ENCODE measurements around the gene PLPP4.

The PLPP4 gene

GRCh38 chr10:120453319-120453718 lies 3.7 kb upstream of the PLPP4 start:
- no peaks in the 10 kb centered on the region for H3K4me1 ChIP-seq (ENCODE audit: low read length)
- no peak overlapping the region for H3K4me2 ChIP-seq (ENCODE audit: low read depth, low read length)
- no peak for DNase-seq
- no peaks in the 10 kb centered on the region for H3K27me3 ChIP-seq (replicated peaks; ENCODE audit: insufficient read depth, low read length)
- no peak overlapping the region for H3K27ac ChIP-seq (ENCODE audit: low read length)
- TF ChIP-seq EZH2 (optimal IDR thresholded peaks at IDR 0.05; ENCODE audit: low read depth, low read length) = no peak
- TF ChIP-seq CTCF (IDR thresholded peaks at IDR 0.05; ENCODE audit: low read length) = no peak
- no peak for TF ChIP-seq EZH2phosphoT487 (IDR thresholded peaks at IDR 0.05; ENCODE audit: low read length)
- no peaks in the 10 kb centered on the region for H3F3A ChIP-seq (ENCODE audit: insufficient read depth, low read length)
- no peaks in the 10 kb centered on the region for H3K9me3 ChIP-seq (replicated peaks; ENCODE audit: insufficient read depth, low read length)
- H4K20me1 ChIP-seq (ENCODE audit: insufficient read depth, low read length) = no peaks in the 10 kb centered on the region
- no peaks in the 10 kb centered on the region for H3K9me2 ChIP-seq (replicated peaks; ENCODE audit: insufficient read depth, low read length)
- no peak overlapping the region for H2AFZ ChIP-seq (ENCODE audit: low read length)
- no peaks in the 10 kb centered on the region for H3K79me2 ChIP-seq (ENCODE audit: low read length)
- no peak overlapping the region for H3K9ac ChIP-seq (ENCODE audit: low read length)
- H3K36me3 ChIP-seq (replicated peaks; ENCODE audit: insufficient read depth, low read length) = no peaks in the 10 kb centered on the region
- H3K4me3 ChIP-seq (ENCODE audit: low read length) = no peak overlapping the region

- DNase-seq = no peak
- Histone ChIP-seq H4K20me1 (ENCODE audit: insufficient read depth, low read length) (no peaks in the 10 kb centered on the region), H3K9ac (ENCODE audit: low read length) (no peak overlapping the region), H3K9me3 (replicated peaks; ENCODE audit: insufficient read depth, low read length) (no peaks in the 10 kb centered on the region), H3K27ac (ENCODE audit: low read length) (no peak overlapping the region), H3K4me2 (ENCODE audit: low read depth, low read length) (no peak overlapping the region), H3K9me2 (replicated peaks; ENCODE audit: insufficient read depth, low read length) (no peaks in the 10 kb centered on the region), H3K27me3 (replicated peaks; ENCODE audit: insufficient read depth, low read length) (no peaks in the 10 kb centered on the region), H3K36me3 (replicated peaks; ENCODE audit: insufficient read depth, low read length) (no peaks in the 10 kb centered on the region), H3K79me2 (ENCODE audit: low read length) (no peaks in the 10 kb centered on the region), H2AFZ (ENCODE audit: low read length) (no peak overlapping the region), H3K4me3 (ENCODE audit: low read length) (no peak overlapping the region), H3K4me1 (ENCODE audit: low read length) (no peaks in the 10 kb centered on the region), H3F3A (ENCODE audit: insufficient read depth, low read length) (no peaks in the 10 kb centered on the region)
- TF ChIP-seq EZH2 (optimal IDR thresholded peaks at IDR 0.05; ENCODE audit: low read depth, low read length) = no peak
- TF ChIP-seq CTCF (IDR thresholded peaks at IDR 0.05; ENCODE audit: low read length) = no peak
- no peak for TF ChIP-seq EZH2phosphoT487 (IDR thresholded peaks at IDR 0.05; ENCODE audit: low read length)
These were observed 3.1 kb upstream of the PLPP4 start for GRCh38 chr10:120453886-120454285.

- no peaks in the 10 kb centered on the region for H3K9me2 ChIP-seq (replicated peaks; ENCODE audit: insufficient read depth, low read length)
- no peak for DNase-seq
These were observed 2.0 kb upstream of the PLPP4 start for GRCh38 chr10:120455004-120455403.

More at GRCh38 chr10:120455004-120455403, 2.0 kb upstream of the PLPP4 start:
- no peaks in the 10 kb centered on the region for H3K36me3 ChIP-seq (replicated peaks; ENCODE audit: insufficient read depth, low read length)
- no peak overlapping the region for H3K4me3 ChIP-seq (ENCODE audit: low read length)
- no peaks in the 10 kb centered on the region for H3K4me1 ChIP-seq (ENCODE audit: low read length)
- H2AFZ ChIP-seq (ENCODE audit: low read length) = no peak overlapping the region
- H3K9ac ChIP-seq (ENCODE audit: low read length) = no peak overlapping the region
- H3K9me3 ChIP-seq (replicated peaks; ENCODE audit: insufficient read depth, low read length) = no peaks in the 10 kb centered on the region
- H4K20me1 ChIP-seq (ENCODE audit: insufficient read depth, low read length) = no peaks in the 10 kb centered on the region
- no peaks in the 10 kb centered on the region for H3K79me2 ChIP-seq (ENCODE audit: low read length)
- no peak overlapping the region for H3K4me2 ChIP-seq (ENCODE audit: low read depth, low read length)
- H3K27ac ChIP-seq (ENCODE audit: low read length) = no peak overlapping the region
- TF ChIP-seq EZH2 (optimal IDR thresholded peaks at IDR 0.05; ENCODE audit: low read depth, low read length) = no peak
- TF ChIP-seq EZH2phosphoT487 (IDR thresholded peaks at IDR 0.05; ENCODE audit: low read length) = no peak
- TF ChIP-seq CTCF (IDR thresholded peaks at IDR 0.05; ENCODE audit: low read length) = no peak
- H3F3A ChIP-seq (ENCODE audit: insufficient read depth, low read length) = no peaks in the 10 kb centered on the region
- no peaks in the 10 kb centered on the region for H3K27me3 ChIP-seq (replicated peaks; ENCODE audit: insufficient read depth, low read length)

Measured in MM.1S (cell line).